ENCODE measurements around the gene PASK.
"Not testable (repeated sequence)": the region's sequence is repeated elsewhere in the genome, so short reads cannot be mapped to it uniquely, and the experiment has no call there.

The PASK gene

DNA sequence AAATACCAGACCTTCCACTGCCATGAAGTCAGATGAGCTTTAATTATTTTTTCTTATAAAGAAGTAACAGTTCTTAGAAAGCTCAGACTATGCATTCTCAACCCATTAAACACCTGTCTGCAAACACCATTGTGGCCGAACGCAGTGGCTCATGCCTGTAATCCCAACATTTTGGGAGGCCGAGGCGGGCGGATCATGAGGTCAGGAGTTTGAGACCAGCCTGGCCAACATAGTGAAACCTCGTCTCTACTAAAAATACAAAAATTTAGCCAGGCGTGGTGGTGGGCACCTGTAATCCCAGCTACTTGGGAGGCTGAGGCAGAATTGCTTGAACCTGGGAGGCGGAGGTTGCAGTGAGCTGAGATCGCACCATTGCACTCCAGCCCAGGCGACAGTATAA is 44.7 kb downstream of the PASK start:
- DNase-seq (ENCODE audit: low spot score), result not testable (repeated sequence)

DNA sequence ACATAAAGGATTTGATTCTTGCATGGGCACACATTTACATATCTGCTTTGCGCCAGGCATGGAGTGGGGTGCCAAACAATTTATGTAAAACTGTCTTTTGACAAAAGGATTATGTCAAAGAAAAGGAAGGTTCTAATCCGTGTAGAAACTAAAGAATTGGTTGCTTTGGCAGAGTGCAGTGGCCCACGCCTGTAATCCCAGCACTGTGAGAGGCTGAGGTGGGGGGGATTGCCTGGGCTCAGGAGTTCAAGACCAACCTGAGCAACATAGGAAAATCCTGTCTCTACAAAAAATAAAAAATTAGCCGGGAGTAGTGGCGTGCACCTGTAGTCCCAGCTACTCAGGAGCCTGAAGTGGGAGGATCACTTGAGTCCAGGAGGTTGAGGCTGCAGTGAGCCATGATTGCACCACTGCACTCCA is 46.1 kb downstream of the PASK start:
- no peak for DNase-seq (ENCODE audit: low spot score)

DNA sequence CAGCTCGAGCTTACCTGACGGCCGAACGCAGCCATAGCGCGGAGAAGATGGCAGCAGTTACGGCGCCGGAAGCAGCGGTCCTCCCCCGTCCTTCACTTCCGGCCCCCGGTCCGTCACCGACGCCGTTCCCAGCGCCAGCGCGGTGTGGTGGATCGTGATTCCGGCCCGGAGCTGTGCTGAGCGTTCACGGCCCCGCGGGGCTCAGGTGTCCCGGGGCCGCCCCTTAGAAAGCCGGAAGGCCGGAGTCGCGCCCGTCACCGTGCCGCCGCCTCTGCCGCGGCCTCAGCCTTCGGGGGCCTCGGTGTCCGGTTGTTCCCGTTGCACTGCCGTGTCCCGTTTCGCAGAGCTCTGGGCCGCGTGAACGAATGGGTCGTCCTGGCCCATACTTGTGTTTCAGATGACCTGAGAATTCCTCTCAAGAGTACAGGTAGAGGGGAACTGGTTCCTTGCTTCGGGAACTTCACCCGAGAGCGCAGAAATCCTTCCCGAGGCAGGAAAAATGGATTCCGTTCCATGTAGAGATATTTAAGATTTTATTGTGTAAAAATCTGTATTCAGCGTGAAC is 47.0 kb downstream of the PASK start, which contains the start of gene MTERF4:
Gene MTERF4 (minus strand): TSS at position 49 of the 565 bp plus-strand sequence. CDS start 14 bp downstream, at position 35.
- peak; percentile 69 for DNase-seq (ENCODE audit: low spot score)

DNA sequence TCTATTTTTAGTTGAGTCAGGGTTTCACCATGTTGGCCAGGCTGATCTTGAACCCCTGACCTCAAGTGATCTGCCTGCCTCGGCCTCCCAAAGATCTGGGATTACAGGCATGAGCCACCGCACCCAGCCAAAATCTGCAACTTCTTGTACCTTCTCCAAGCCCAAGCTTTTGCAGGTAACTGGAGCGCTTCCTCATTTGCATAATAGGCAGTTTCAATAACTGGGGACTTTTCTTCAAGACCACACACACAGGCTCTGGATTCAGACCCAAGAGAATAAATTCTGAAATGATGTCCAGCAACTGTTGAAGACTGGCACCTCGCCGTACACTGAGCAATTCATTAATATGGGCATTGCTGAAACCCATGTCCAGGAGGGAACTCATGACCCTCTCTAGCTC is 50.0 kb downstream of the PASK start:
- DNase-seq (ENCODE audit: low spot score), result no peak

DNA sequence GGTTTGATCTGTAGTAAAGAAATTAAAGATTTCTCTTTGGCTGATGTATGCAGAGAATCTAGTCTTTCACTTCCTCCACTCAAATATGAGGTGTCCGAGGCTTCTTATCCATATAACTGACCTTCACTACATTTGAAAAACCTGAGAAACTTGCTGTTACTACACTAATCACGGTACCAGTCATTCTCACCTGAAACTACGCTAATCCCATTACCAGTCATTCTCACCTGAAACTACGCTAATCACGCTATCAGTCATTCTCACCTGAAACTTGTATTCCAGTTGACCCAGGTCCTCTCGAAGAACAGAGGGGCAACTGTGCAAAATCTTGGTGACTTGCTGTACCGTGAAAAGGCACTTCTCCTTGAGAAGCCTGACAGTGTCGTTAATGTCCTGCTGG is 52.3 kb downstream of the PASK start:
- no peak for DNase-seq (ENCODE audit: low spot score)

DNA sequence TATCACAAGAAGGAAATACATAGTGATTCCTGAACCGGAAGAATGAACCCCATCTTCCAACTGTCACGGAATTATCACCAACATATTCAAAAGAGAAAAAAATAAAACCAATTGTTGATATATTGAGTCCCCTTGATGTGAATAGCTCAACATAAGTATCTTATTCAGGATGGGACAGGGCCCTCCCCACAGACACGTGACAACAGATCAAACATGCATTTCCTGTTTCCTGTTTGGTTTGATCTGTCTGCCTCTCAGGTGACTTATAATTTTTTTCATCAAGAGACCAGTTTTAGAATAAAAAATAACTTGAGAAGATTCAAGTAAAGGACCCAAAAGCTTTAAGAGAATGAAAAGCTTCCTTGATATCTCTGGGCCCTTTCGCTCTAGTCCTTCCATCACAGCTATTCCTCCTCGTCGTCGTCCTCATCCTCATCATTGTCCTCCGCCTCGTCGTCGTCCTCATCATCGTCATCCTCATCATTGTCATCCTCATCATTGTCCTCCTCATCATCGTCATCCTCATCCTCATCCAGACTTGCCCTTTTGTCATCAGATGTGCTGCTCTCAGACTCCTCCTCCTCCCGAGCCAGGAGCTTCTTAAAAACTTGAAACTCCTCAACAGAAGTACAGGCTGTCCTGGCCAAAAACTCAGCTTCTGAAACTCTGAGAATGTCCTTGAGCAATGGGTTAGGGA is 53.5 kb downstream of the PASK start:
- DNase-seq (ENCODE audit: low spot score), result no peak

DNA sequence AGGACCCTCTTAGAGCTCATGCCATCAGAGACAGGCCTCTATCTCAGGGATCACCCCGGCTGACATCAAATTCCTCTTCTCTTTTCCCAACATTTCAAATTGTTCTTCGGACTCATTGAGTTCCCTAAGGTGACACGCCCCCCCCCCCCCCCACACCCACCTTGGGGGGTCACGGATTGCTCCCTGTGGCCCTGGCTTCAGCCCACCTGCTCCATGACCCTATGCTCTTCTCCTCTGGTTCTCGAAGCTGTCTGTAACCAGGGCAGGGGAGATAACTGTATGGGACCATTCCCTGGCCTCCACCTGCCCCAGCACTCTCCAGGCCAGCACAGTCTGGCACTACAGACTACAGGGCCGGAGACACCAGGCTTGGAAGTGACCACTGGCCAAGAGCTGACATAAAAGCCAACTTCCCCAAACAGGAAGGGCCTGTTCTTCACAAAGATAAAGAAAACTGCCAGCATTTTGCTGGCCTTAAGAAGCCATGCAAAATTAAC is 54.3 kb downstream of the PASK start:
- DNase-seq (ENCODE audit: low spot score), result no peak

DNA sequence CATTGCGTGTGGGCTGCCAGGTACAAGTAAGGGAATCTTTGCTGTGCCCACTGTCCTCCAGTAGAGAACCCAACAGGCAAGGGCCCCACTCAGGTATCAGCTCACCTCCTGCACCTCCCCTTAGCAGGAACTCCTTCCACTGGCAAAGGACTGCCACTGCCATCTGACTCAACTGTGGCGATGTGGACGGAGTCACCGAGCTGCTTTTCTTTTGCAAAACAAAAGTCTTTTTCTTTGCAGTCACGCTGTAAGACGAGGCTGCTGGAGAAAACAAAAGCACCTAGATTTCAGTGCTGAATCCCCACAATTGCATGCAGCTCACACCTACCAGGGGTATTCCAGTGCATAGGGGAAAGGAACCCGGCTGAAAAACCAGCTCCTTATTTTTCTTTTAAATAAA is 55.1 kb downstream of the PASK start:
- peak; percentile 24 for DNase-seq (ENCODE audit: low spot score)

DNA sequence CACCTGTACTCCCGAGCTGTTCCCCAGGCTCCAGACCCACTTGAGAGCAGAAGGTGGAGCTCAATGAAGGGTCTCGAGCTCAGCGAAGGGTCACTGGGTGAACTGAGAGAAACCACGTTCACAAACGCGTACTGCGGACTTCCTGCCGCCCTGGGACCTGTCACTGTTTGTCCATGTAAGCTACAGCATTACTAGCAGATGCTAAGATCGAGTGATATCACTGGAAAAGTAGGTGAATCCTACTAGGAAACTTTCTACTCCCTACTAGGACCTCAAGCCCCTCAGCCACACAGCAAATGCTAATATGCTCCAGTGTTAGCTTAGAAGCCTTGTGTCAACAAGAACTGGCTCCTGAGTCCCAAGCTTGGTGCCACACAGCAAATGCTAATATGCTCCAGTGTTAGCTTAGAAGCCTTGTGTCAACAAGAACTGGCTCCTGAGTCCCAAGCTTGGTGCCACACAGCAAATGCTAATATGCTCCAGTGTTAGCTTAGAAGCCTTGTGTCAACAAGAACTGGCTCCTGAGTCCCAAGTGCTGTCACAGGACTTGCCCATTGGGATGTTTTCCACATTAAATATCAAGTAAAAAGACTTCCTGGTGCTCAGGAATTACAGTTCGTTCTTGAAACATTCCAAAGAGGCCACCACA is 56.0 kb downstream of the PASK start:
- not testable (repeated sequence) for DNase-seq (ENCODE audit: low spot score)

DNA sequence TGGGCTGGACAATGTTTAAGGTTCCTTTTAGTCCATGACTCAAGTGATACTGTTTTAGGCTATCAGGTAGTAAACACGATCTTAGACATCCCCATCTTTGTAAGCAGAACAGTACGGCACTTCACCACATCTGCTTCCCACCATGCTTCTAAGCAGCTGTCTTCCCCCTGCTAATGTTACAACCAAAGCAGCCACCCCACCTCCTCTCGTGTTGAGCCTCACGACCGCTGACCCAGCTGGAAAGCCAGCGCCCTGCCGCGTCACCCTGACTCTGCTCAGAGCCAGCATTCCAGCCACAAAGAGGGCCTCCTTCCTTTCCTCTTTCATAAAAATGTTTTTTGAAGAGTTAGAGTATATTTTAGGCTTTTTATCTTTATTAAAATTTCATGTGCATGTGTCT is 56.6 kb downstream of the PASK start:
- no peak for DNase-seq (ENCODE audit: low spot score)

DNA sequence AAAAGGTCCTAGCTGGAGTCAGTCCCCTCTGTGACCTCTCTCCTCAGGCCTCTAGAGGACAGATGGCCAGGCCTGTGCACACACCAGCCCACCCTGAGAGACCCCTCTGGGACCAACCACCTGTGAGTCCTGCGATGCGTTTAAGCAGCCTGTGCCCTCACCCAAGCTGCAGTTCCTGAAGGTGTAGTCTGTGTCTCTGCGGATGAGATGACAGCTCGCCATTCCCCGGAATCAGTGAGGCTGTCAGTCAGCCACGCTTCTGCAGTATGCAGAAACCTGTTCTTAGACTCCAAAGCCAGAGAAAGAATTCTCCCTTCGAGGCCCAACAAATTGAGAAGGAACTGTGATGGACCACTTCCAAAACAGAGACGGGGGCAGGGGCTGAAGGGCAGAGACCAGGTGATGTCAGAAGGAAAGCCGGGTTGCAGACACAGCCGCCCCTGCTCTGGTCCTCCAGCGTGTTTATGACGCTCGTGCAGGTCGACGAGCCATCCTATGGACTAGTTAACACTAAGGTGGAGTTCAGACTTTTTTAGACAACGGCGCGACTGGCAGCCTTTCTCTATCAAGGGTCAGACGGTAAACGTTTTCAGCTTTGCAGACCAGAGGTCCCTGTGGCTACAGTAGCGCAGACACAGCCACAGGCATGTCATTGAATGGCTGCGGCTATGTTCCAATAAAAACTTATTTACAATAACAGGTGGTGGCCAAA is 57.4 kb downstream of the PASK start:
- DNase-seq (ENCODE audit: low spot score), result no peak

DNA sequence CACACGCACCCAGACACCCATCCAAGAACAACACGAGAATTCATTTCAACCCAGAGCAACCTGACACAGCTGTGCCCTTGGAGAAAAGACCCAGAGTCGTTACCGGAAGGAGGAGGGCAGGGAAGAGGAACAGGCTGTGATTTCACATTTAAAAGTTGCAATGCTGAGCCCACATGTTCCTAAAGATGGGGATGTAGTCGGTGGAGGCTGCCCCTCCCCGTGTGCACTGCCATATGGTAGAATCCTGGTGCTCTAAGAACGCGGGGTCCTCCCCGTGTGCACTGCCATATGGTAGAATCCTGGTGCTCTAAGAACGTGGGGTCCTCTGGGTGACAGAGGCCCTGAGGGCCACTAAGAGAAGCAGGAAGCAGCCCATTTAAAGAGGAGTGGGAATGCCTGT is 58.1 kb downstream of the PASK start:
- DNase-seq (ENCODE audit: low spot score), result no peak

DNA sequence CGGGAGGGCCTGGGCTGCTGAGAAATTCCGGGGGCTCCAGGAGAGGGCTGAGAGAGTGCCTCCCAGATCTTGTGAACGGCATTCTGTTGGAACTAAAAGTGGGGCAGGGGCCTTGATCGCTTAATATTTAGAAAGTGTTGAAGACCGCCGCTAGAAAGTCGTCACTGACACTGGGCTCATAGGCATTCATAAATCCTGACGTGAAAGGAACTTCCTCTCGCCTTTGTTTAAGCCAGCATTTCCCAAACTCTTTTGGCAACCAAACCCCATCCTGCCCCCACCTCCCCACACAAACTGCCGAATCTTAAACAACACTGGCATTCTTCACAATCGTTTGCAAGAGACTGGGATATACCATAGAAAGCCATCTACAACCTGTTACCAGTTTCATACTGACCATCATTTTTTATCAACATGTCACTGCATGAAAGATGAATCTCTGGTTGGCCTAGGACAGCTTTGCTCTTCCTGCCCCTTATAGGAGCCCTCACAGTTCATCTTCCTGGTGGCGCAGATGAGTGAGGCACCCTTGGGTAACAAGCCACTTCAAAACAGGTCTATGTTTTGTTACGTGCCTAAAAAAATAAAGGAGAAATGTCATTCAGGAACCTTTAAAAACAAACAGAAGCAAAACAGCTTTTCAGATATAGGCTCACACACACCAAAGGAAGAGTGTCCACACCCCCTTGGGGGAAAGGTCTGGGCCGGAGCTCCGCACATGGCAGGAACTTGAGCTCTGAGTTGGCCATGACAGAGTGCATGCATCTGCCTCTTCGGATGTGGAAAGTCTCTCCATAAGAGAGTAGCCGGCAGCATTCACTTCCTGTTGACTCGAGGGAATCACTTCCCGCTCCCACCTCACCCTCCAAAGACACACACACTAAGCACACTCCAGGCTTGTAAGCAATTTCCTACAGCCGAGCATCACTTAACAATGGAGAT is 60.2 kb downstream of the PASK start:
- no peak for DNase-seq (ENCODE audit: low spot score)

DNA sequence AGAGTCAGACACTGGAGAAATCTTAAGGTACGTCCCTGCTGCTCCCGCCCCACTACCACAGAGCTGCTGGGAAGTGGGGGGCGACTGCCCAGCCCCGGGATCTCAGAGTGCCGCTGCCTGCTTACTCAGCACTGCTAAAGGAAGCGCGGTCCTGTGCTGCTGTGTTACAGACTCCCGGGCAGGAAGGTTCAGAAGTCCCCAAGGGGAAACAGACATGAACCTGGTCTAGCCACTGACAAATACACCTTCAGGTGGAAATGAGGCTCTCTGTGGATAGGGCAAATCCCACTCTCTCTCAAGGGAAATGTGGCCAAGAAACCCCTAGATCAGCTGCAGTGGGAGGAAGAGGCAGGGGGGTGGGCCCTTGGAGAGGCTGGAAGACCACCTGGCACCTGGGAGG is 60.9 kb downstream of the PASK start:
- no peak for DNase-seq (ENCODE audit: low spot score)

DNA sequence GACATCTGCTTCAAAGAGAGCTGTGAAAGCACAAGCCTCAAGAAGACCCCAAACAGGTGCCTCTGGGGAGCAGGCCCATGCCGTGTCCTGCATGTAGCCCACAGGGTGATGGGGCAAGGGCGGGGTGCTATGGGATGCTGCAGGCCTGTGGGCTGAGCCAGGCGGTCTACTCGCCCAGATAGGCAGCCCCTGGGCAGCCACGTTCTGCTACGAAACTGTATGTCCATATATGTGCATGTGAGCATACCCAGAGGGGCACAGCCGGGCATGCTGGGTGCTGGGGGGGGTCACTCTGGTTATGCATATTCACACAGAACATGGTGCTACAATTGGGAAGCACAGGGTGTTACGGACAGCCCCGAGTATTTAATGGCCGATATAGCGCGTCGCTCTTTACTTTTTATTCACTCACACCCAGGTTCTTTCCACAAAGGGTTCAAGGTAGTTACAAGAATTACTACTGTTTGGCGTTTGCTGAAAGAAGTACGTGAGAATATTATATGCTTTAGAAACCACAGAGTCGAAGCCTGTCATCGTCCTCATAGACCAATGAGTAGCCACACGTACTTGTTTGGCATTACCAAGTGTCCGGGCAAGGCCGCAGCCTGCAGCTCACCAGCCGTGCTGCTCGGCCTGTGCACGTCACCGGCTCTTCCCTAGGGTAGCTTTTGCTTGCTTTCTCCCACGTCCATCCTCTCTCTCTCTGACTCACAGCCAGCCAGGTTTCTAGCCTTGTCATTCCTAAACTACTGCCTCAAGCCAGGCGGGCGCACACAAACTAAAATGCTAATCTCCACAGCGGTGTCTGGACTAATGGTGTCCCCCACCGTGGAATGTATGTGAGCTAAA is 61.6 kb downstream of the PASK start:
- no peak for DNase-seq (ENCODE audit: low spot score)

DNA sequence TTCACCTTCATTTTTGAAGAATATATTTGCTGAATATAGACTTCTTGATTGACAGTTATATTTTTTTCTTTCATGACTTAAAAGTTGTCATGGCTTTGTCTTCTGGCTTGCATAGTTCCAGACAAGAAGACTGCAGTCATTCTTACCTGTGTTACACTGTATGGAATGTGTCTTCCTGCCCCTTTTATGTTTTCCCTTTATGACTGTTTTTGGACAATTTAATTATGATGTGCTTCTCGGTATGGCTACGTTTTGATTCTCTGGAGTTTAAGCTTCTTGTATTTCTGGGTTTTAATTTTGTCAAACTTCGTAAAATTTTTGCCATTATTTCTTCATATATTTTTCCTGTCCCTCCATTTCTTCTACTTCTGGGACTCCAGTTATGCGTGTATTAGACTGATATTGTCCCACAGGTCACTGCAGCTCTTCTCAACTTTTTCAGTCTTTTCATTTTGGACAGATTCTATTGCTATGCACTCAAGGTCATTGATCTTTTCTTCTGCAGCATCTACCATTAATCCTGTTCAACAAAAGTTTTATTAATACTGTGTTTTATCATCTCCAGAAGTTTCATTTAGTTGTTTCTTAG is 64.3 kb downstream of the PASK start:
- DNase-seq (ENCODE audit: low spot score), result no peak

DNA sequence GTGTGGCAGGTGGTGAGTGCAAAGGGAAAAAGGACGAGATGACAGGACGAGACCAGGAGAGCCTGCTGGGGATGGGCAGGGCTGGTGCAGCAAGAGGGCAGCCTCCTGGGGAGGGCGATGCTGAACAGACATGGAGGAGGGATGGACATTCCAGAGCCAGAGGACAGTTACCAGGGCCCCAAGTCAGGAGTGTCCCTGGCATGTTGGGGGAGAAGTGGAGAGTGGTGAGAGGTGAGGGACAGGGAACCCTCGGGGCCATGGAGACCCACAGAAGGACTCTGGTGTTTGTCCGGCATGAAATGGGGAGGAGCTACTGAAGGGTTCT is 66.2 kb downstream of the PASK start:
- DNase-seq (ENCODE audit: low spot score), result no peak

DNA sequence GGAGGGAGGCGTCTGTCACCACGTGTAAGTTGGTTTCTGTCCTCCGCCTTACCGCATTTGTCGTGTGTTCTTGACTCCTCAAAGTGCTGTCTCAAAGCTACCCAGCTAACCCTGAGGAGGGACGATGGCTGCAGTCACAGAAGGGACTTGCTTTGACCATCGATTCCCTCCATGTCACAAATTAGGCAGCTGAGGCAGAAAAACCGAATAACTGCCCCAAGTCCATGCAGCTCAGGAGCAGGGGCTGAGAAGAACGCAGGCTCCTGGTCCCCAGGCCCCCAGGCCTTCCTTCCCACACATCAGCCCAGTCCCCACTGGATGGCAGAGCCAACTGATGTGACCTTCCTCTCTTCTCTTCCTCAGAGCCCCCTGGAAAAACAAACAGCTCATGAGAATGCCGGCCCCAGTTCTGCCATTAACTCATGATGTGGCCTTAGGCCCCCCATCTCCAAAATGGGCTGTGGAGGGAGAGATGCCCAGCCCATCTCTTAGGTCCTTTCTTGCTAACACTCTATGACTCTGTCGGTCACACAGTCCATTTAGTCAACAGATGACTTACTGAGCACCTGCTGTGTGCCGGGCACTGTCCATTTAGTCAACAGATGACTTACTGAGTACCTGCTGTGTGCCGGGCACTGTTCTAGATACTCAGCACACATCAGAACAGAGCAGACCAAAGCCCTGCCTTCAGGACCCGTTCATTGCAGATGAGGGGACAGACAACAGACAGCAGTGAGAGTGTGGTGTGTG is 66.8 kb downstream of the PASK start:
- no peak for DNase-seq (ENCODE audit: low spot score)

DNA sequence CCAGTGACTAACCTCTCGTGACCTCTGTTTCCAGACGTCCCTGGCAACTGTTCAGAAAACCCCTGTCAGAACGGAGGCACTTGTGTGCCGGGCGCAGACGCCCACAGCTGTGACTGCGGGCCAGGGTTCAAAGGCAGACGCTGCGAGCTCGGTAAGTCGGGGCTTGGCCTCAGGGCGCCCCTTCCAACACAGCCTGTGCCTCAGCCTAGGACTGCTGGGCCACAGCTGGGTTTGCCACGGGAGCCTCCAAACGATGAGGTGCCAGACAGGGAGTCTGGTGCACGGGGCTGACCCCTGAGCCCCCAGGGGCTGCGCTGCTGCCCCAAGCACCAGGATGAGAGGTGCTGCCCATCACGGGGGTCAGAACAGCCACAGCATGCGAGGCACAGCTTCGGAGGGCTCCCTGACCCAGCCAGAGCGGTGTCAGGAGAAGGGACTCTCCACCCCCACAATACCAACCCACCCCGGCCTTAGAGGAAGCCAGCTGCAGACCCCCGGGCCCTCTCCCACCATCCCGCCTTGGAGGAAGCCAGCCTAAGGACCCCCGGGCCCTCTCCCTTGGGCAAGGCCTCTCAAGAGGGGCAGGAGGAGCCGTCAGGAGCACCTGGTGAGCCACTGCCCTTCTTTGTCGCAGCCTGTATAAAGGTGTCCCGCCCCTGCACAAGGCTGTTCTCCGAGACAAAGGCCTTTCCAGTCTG is 67.5 kb downstream of the PASK start:
- DNase-seq (ENCODE audit: low spot score), result no peak
